Measurements from ENCODE around the gene MTHFS. TPM values are rescaled to one million over a fixed set of nuclear protein-coding genes. Genes with fewer than 3 reads are reported as not detected.
A peak's percentile ranks its signal among the peaks of the same experiment; 100 is the strongest.

The MTHFS gene
- total and polyA plus RNA-seq, 3 experiments from 2014 or later: 30.2 to 63.4 (median 31.1) TPM

DNA sequence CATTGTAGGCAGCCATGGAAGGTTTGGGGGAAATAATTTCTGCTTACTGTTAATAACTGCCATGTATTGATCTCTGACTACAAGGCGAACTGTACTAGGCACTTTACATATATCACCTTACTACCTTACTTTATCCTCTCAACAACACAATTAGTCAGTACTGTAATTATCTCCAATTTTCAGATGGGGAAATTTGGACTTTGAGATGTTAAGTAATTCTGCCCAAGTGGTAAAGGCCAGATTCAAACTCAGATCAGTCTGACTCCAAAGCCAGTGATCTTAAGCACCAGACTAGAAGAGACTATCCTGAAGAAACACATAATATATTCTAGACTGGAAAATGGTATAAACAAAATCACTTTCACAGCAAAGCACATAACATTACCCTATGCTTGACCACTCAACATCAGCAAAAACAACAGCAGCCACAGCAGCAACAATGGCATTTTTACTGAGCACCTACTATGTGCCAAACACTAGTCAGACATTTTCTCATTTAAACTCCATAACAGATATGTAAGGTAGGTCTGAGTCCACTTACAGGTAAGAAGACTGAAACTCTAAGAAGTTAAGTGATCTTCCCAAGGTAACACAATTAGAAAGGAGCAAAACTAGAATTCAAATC lies 13.1 kb downstream of the MTHFS start:
- ChIA-PET POLR2A (no interaction called here), CTCF (interaction anchor here (2.2 kb wide), 1 partner anchor 30 kb away, joined by 11 read pairs; no protein-coding TSS in a partner anchor)
- H3K9me3 Mint-ChIP-seq: peaks cover 6 to 17% (median 14%) of the 10 kb centered on the region in 5 donors
- peaks cover 31 to 51% (median 41%) of the 10 kb centered on the region in 3 donors for H3K4me1 Mint-ChIP-seq
- H3K9me3 ChIP-seq (ENCODE audit: low read length): peaks cover 1% of the 10 kb centered on the region
- H3K36me3 ChIP-seq (ENCODE audit: insufficient read depth, low read length): peaks cover 39% of the 10 kb centered on the region
- no peak overlapping the region for H3K4me3 ChIP-seq (ENCODE audit: low read length)
- no peak overlapping the region for H3K27ac Mint-ChIP-seq
- no peak for DNase-seq
- peaks cover 60 to 94% (median 63%) of the 10 kb centered on the region in 3 donors for H3K36me3 Mint-ChIP-seq
- H3K27ac ChIP-seq (ENCODE audit: low read depth, low read length): no peak overlapping the region
- no peaks in the 10 kb centered on the region for H3K27me3 ChIP-seq (ENCODE audit: insufficient read depth, low read length, poor library complexity, severe bottlenecking)
- no peaks in the 10 kb centered on the region for H3K27me3 Mint-ChIP-seq
- peaks cover 8% of the 10 kb centered on the region for H3K4me1 ChIP-seq (ENCODE audit: insufficient read depth, low read length)
- no peak overlapping the region for H3K4me3 Mint-ChIP-seq

DNA sequence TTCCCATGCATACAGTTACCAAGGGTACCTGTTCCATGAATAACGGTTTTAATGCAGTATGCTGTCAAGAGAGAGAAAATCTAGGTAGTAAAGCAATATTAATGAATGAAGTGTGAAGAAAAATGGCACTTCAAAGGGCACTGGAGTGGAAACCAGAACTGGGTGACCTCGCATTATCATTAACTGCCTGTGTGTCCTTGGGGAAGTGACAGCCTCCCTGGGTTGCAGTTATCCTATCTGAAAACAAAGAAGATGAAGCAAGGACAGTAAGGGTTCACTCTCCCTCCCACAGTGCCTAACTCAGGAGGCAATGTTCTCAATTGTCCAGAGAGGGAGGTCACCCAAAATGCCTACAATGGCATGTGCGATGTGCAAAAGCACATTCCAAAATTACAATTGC lies 15.1 kb downstream of the MTHFS start:
- Histone ChIP-seq H3K27me3 (ENCODE audit: insufficient read depth, low read length, poor library complexity, severe bottlenecking) (no peaks in the 10 kb centered on the region), H3K36me3 (ENCODE audit: insufficient read depth, low read length) (peaks cover 45% of the 10 kb centered on the region), H3K9me3 (ENCODE audit: low read length) (peaks cover 9% of the 10 kb centered on the region), H3K27ac (ENCODE audit: low read depth, low read length) (no peak overlapping the region), H3K4me3 (ENCODE audit: low read length) (no peak overlapping the region), H3K4me1 (ENCODE audit: insufficient read depth, low read length) (no peaks in the 10 kb centered on the region)
- Mint-ChIP-seq H3K36me3 (peaks cover 66 to 94% (median 70%) of the 10 kb centered on the region in 3 donors), H3K4me3 (no peak overlapping the region), H3K27ac (no peak overlapping the region), H3K4me1 (peaks cover 22 to 38% (median 25%) of the 10 kb centered on the region in 3 donors), H3K9me3 (peaks cover 19 to 38% (median 33%) of the 10 kb centered on the region in 5 donors), H3K27me3 (no peaks in the 10 kb centered on the region)
- no peak for DNase-seq
- POLR2A ChIA-PET: interaction anchor here (0.5 kb wide), 1 partner anchor 8 kb away, joined by 4 read pairs; no protein-coding TSS in a partner anchor
- CTCF ChIA-PET: interaction anchor here (2.2 kb wide), 1 partner anchor 28 kb away, joined by 11 read pairs; no protein-coding TSS in a partner anchor

DNA sequence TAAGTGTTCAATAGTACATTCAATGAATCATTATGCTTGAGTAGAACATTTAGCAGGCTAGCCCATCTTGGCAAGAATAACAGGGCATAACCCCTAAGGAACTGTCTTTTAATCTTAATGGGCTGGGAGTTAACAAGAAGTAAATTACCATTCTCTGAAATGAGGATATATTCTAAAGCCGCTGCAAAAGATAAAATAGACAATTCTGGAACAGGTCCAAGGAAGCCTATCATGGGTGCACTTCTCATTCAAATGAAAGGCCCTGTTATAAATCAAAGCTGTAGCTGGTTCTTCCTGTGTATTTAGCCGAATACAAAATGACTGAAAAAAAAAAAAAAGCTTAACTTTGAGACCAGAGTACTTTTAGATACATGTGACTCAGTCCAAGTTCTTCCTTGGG lies 15.6 kb downstream of the MTHFS start:
- peaks cover 45% of the 10 kb centered on the region for H3K36me3 ChIP-seq (ENCODE audit: insufficient read depth, low read length)
- Mint-ChIP-seq H3K4me1 (peaks cover 22 to 37% (median 25%) of the 10 kb centered on the region in 3 donors), H3K9me3 (peaks cover 19 to 42% (median 35%) of the 10 kb centered on the region in 5 donors), H3K36me3 (peaks cover 66 to 93% (median 74%) of the 10 kb centered on the region in 3 donors), H3K4me3 (no peak overlapping the region), H3K27ac (no peak overlapping the region), H3K27me3 (no peaks in the 10 kb centered on the region)
- no peak for DNase-seq
- ChIA-PET CTCF (interaction anchor here (2.2 kb wide), 1 partner anchor 28 kb away, joined by 11 read pairs; no protein-coding TSS in a partner anchor), POLR2A (interaction anchor here (0.5 kb wide), 1 partner anchor 8 kb away, joined by 4 read pairs; no protein-coding TSS in a partner anchor)
- H3K4me1 ChIP-seq (ENCODE audit: insufficient read depth, low read length): no peaks in the 10 kb centered on the region
- no peaks in the 10 kb centered on the region for H3K27me3 ChIP-seq (ENCODE audit: insufficient read depth, low read length, poor library complexity, severe bottlenecking)
- H3K27ac ChIP-seq (ENCODE audit: low read depth, low read length): no peak overlapping the region
- H3K9me3 ChIP-seq (ENCODE audit: low read length): peaks cover 9% of the 10 kb centered on the region
- no peak overlapping the region for H3K4me3 ChIP-seq (ENCODE audit: low read length)

GRCh38 chr15:79878078-79878705 lies 18.6 kb downstream of the MTHFS start:
- peaks cover 28% of the 10 kb centered on the region for H3K36me3 ChIP-seq (ENCODE audit: insufficient read depth, low read length)
- ChIA-PET CTCF (interaction anchor here (1.0 kb wide), 1 partner anchor 21 kb away, joined by 4 read pairs; no protein-coding TSS in a partner anchor), POLR2A (no interaction called here)
- Mint-ChIP-seq H3K27ac (no peak overlapping the region), H3K9me3 (peaks cover 41 to 67% (median 59%) of the 10 kb centered on the region in 5 donors), H3K4me3 (no peak overlapping the region), H3K4me1 (peaks cover 11 to 16% (median 12%) of the 10 kb centered on the region in 3 donors), H3K27me3 (no peaks in the 10 kb centered on the region), H3K36me3 (peaks cover 62 to 92% (median 91%) of the 10 kb centered on the region in 3 donors)
- no peak overlapping the region for H3K27ac ChIP-seq (ENCODE audit: low read depth, low read length)
- no peak for DNase-seq
- H3K4me3 ChIP-seq (ENCODE audit: low read length): no peak overlapping the region
- no peaks in the 10 kb centered on the region for H3K27me3 ChIP-seq (ENCODE audit: insufficient read depth, low read length, poor library complexity, severe bottlenecking)
- peaks cover under 1% of the 10 kb centered on the region for H3K4me1 ChIP-seq (ENCODE audit: insufficient read depth, low read length)
- H3K9me3 ChIP-seq (ENCODE audit: low read length): peaks cover 19% of the 10 kb centered on the region

DNA sequence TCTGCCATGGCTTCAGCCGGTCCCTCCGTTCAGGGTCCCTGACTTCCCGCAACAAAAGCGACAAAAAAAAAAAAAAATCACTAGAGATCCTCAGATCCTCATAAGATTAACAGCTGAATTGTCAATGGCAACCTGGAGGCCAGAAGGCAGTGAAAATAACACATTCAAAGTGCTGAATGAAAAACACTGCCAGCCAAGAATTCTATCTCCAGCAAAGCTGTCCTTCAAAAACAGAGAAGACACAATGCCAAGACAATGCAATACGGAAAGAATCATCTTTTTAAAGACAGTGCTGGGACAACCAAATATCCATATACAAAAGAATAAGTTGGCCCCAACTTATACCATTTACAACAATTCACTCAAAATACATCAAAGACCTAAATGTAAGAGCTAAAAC lies 21.6 kb downstream of the MTHFS start:
- Mint-ChIP-seq H3K36me3 (peaks cover 53 to 86% (median 83%) of the 10 kb centered on the region in 3 donors), H3K27me3 (no peaks in the 10 kb centered on the region), H3K27ac (no peak overlapping the region), H3K9me3 (peaks cover 41 to 63% (median 57%) of the 10 kb centered on the region in 5 donors), H3K4me1 (peaks cover 21 to 29% (median 24%) of the 10 kb centered on the region in 3 donors), H3K4me3 (no peak overlapping the region)
- ChIA-PET POLR2A (no interaction called here), CTCF (no interaction called here)
- no peak for DNase-seq
- Histone ChIP-seq H3K4me1 (ENCODE audit: insufficient read depth, low read length) (peaks cover 11% of the 10 kb centered on the region), H3K9me3 (ENCODE audit: low read length) (peaks cover 19% of the 10 kb centered on the region), H3K4me3 (ENCODE audit: low read length) (no peak overlapping the region), H3K27ac (ENCODE audit: low read depth, low read length) (no peak overlapping the region), H3K36me3 (ENCODE audit: insufficient read depth, low read length) (peaks cover 16% of the 10 kb centered on the region), H3K27me3 (ENCODE audit: insufficient read depth, low read length, poor library complexity, severe bottlenecking) (no peaks in the 10 kb centered on the region)

DNA sequence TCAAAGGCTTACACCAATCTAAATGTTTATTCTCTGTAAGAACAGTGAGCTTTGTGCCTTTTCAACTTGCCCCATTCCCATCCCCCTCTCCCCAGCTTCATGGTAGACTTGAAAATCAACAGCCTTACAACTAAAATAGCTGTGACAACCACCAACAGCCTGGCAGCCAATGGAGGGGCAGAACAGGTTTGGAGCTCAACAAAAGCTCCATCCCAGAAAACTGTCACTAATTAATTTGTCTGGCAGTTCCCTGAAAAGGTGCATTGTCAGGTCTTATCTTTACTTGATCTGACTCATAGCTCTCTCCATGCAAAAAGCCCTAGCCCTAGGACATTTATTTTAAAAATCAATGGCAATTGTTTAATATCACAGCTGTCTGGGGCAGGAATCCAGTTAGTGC lies 22.6 kb downstream of the MTHFS start:
- H3K27ac ChIP-seq (ENCODE audit: low read depth, low read length): no peak overlapping the region
- H3K4me1 Mint-ChIP-seq: peaks cover 21 to 29% (median 22%) of the 10 kb centered on the region in 3 donors
- H3K36me3 ChIP-seq (ENCODE audit: insufficient read depth, low read length): peaks cover 8% of the 10 kb centered on the region
- H3K27me3 Mint-ChIP-seq: no peaks in the 10 kb centered on the region
- ChIA-PET CTCF (no interaction called here), POLR2A (interaction anchor here (0.5 kb wide), 1 partner anchor 259 kb away, joined by 4 read pairs; no protein-coding TSS in a partner anchor)
- no peak overlapping the region for H3K4me3 Mint-ChIP-seq
- H3K9me3 ChIP-seq (ENCODE audit: low read length): peaks cover 19% of the 10 kb centered on the region
- H3K36me3 Mint-ChIP-seq: peaks cover 44 to 79% (median 77%) of the 10 kb centered on the region in 3 donors
- DNase-seq: no peak
- H3K4me3 ChIP-seq (ENCODE audit: low read length): no peak overlapping the region
- H3K4me1 ChIP-seq (ENCODE audit: insufficient read depth, low read length): peaks cover 11% of the 10 kb centered on the region
- no peaks in the 10 kb centered on the region for H3K27me3 ChIP-seq (ENCODE audit: insufficient read depth, low read length, poor library complexity, severe bottlenecking)
- peaks cover 35 to 54% (median 48%) of the 10 kb centered on the region in 5 donors for H3K9me3 Mint-ChIP-seq
- H3K27ac Mint-ChIP-seq: peak overlapping the region in 1 of 8 donors; percentile 51

DNA sequence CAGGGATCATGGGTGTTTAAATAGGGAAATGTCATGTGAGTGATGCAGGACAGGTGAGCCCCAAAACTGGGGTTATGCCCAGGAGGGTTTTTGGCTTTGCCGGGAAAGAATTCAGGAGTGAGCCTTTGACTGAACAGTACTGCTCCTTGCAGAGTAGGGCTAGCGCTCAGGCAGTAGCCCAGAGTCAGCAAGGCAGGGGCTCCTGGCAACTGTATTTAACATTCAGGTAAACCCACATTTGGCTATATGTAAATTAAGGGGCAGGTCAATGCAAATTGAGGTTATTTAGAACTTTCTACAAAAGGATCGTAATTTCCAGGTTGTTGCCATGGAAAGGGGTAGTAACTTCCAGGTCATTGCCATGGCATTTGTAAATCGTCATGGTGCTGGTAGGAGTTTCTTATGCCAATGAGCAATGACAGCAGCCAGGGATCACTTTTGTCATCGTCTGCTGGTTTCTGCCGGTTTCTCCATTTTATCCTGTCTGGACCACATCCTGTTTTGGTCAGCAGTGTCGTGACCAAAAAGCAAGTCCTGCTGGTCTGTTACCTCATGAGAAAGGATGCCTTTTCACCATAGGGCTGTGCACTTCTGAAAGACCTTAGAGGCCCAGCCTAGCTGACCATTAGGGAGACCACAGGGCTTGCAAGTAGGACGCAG lies 24.3 kb downstream of the MTHFS start:
- POLR2A ChIA-PET: no interaction called here

More for the DNA sequence above, 24.3 kb downstream of the MTHFS start:
- no peaks in the 10 kb centered on the region for H3K27me3 Mint-ChIP-seq
- peaks cover 35 to 74% (median 63%) of the 10 kb centered on the region in 3 donors for H3K36me3 Mint-ChIP-seq
- no peaks in the 10 kb centered on the region for H3K27me3 ChIP-seq (ENCODE audit: insufficient read depth, low read length, poor library complexity, severe bottlenecking)
- DNase-seq: peak; percentile 18 to 71 (median 49)
- no peak overlapping the region for H3K4me3 ChIP-seq (ENCODE audit: low read length)
- H3K27ac ChIP-seq (ENCODE audit: low read depth, low read length): no peak overlapping the region
- H3K9me3 Mint-ChIP-seq: peaks cover 22 to 37% (median 33%) of the 10 kb centered on the region in 5 donors
- CTCF ChIA-PET: no interaction called here
- peaks cover 10% of the 10 kb centered on the region for H3K9me3 ChIP-seq (ENCODE audit: low read length)
- peak overlapping the region; percentile 13 to 88 (median 72) for H3K27ac Mint-ChIP-seq
- H3K4me1 Mint-ChIP-seq: peaks cover 23 to 39% (median 26%) of the 10 kb centered on the region in 3 donors
- peaks cover 11% of the 10 kb centered on the region for H3K36me3 ChIP-seq (ENCODE audit: insufficient read depth, low read length)
- H3K4me1 ChIP-seq (ENCODE audit: insufficient read depth, low read length): peaks cover 11% of the 10 kb centered on the region
- peak overlapping the region in 5 of 7 donors; percentile 28 to 51 (median 32) for H3K4me3 Mint-ChIP-seq

Data from CD8-positive, alpha-beta memory T cell (primary cell).